ENCODE measurements around the gene SEMA6A.
A peak's percentile ranks its signal among the peaks of the same experiment; 100 is the strongest.

Gene SEMA6A, protein sequence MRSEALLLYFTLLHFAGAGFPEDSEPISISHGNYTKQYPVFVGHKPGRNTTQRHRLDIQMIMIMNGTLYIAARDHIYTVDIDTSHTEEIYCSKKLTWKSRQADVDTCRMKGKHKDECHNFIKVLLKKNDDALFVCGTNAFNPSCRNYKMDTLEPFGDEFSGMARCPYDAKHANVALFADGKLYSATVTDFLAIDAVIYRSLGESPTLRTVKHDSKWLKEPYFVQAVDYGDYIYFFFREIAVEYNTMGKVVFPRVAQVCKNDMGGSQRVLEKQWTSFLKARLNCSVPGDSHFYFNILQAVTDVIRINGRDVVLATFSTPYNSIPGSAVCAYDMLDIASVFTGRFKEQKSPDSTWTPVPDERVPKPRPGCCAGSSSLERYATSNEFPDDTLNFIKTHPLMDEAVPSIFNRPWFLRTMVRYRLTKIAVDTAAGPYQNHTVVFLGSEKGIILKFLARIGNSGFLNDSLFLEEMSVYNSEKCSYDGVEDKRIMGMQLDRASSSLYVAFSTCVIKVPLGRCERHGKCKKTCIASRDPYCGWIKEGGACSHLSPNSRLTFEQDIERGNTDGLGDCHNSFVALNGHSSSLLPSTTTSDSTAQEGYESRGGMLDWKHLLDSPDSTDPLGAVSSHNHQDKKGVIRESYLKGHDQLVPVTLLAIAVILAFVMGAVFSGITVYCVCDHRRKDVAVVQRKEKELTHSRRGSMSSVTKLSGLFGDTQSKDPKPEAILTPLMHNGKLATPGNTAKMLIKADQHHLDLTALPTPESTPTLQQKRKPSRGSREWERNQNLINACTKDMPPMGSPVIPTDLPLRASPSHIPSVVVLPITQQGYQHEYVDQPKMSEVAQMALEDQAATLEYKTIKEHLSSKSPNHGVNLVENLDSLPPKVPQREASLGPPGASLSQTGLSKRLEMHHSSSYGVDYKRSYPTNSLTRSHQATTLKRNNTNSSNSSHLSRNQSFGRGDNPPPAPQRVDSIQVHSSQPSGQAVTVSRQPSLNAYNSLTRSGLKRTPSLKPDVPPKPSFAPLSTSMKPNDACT

GRCh38 chr5:116574367-116575325, at the start of gene SEMA6A:
TSS of gene SEMA6A (minus strand) at chr5:116574823. CDS start at chr5:116504944, 69,879 bp downstream.
- DNase-seq: peak; percentile 95

GRCh38 chr5:116622375-116623050, 47.9 kb upstream of the SEMA6A start:
- no peak for DNase-seq

DNA sequence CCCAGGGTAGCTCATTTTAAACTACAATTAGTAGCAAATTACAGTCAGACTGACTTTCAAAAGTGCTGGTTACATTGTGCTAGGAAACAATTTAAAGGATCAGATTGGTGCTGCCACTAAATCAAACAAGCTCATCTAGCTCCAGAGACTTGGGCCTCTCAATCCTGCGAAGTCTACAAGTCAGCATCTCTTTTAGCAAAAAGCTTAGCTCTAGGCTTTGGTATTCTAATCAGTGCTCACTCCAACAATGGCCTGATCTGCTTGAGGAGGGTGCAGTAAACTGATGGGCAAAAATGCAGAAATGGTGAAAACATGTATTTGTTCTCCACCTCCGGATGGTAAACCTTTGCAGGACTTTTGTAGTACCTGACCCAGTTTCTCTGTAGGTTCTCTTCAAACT, 47.0 kb upstream of the SEMA6A start:
- DNase-seq: no peak

- DNase-seq: no peak
Observed at GRCh38 chr5:116616876-116617275, 42.3 kb upstream of the SEMA6A start.

- no peak for DNase-seq
Observed at GRCh38 chr5:116614603-116614920, 39.9 kb upstream of the SEMA6A start.

DNA sequence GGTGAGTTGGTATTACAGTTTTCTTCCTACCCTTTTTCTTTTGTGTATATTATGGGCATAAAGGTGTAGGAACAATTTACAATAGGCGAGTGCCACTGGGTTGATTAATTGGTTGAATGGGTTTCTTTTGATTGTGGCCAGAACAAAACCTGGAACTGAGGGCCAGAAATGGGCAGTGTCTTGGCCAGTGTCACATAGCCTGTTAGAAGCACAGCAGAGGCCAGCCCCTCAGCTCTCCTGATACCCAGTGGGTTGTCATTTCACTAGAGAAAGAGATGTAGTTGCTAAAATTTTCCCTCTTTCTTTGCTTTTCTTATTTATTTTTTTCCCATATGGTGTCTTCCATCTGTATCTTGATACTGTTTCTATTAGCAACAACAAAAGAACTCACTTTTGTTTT, 38.8 kb upstream of the SEMA6A start:
- DNase-seq: no peak

DNA sequence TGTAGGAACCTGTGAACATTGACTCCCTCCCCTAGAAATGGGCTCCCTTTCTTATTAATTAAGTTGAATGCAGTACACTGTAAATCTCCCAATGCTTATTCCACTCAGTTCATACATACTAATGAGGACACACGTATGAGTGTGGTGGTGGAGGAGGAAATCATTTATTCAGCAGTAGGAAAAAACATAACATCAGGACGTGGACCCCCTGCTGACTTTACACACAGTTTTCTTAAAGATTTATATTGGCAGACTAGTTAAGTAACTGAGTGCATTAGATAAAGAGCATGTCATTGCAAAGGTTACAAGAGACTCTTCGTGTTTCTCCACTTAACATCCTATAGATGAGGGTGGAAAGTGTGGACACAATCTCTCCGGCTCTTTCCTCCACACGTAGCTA, 37.8 kb upstream of the SEMA6A start:
- no peak for DNase-seq

- no peak for DNase-seq
Observed at GRCh38 chr5:116605310-116606070, 30.9 kb upstream of the SEMA6A start.

GRCh38 chr5:116604805-116605204, 30.2 kb upstream of the SEMA6A start:
- DNase-seq: no peak

- no peak for DNase-seq
Observed at GRCh38 chr5:116600876-116601275, 26.3 kb upstream of the SEMA6A start.

GRCh38 chr5:116598911-116599310, 24.3 kb upstream of the SEMA6A start:
- DNase-seq: no peak

GRCh38 chr5:116595498-116595897, 20.9 kb upstream of the SEMA6A start:
- DNase-seq: no peak

- DNase-seq: no peak
Observed at GRCh38 chr5:116593340-116593739, 18.7 kb upstream of the SEMA6A start.

GRCh38 chr5:116585227-116585626, 10.6 kb upstream of the SEMA6A start:
- DNase-seq: no peak

- no peak for DNase-seq
Observed at GRCh38 chr5:116583862-116584222, 9.2 kb upstream of the SEMA6A start.

- no peak for DNase-seq
Observed at GRCh38 chr5:116583085-116583861, 8.7 kb upstream of the SEMA6A start.

- DNase-seq: no peak
Observed at GRCh38 chr5:116581910-116582309, 7.3 kb upstream of the SEMA6A start.

GRCh38 chr5:116579144-116579543, 4.5 kb upstream of the SEMA6A start:
- no peak for DNase-seq

DNA sequence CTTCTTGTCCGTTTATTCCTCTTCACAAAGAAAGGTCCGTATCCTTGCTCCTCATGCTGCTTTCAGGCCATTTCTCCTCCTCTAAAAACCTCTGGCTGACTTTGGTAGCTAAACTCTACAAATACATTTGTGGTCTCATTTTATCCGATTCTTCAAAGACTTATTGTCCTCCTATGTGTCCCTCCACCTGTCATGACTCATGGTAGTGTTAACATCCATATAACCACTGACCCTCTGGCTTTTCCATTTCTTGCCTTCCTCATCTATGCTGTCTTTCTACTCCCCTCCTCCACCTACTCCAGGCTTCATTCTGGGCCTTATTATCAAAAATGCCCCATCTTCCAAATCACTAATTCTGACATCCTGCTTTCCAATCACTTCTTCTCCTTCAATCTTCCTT, 4.1 kb upstream of the SEMA6A start:
- DNase-seq: no peak

GRCh38 chr5:116577064-116577788, 2.6 kb upstream of the SEMA6A start:
- DNase-seq: no peak
